ENCODE results near the gene C11orf58. TPM values are rescaled to one million over a fixed set of nuclear protein-coding genes. Genes with fewer than 3 reads are reported as not detected.
A peak's percentile ranks its signal among the peaks of the same experiment; 100 is the strongest.

The C11orf58 gene
- polyA plus RNA-seq, 1 donor from 2014 or later, result 226 TPM

GRCh38 chr11:16787035-16787742 lies 48.7 kb downstream of the C11orf58 start:
- H4K20me1 ChIP-seq (ENCODE audit: insufficient read depth), result no peaks in the 10 kb centered on the region

GRCh38 chr11:16788141-16789062 lies 50.0 kb downstream of the C11orf58 start:
- Histone ChIP-seq H3F3A (ENCODE audit: insufficient read depth, low read length, poor library complexity, severe bottlenecking) (no peaks in the 10 kb centered on the region), H4K20me1 (ENCODE audit: insufficient read depth) (no peaks in the 10 kb centered on the region), H3K9ac (ENCODE audit: low read length) (no peak overlapping the region), H3K27me3 (ENCODE audit: insufficient read depth, low read depth, low read length) (no peaks in the 10 kb centered on the region), H3K79me2 (replicated peaks; ENCODE audit: insufficient read depth, low read length) (no peaks in the 10 kb centered on the region), H2AFZ (ENCODE audit: low read depth, low read length) (no peak overlapping the region), H3K9me2 (ENCODE audit: insufficient read depth, low read length) (no peaks in the 10 kb centered on the region), H3K4me3 (ENCODE audit: low read length) (no peak overlapping the region), H3K36me3 (ENCODE audit: insufficient read depth, low read length) (peaks cover 4% of the 10 kb centered on the region), H3K27ac (ENCODE audit: low read length) (no peak overlapping the region), H3K4me2 (ENCODE audit: low read length) (no peak overlapping the region), H3K9me3 (ENCODE audit: low read length) (no peaks in the 10 kb centered on the region)
- TF ChIP-seq POLR2AphosphoS5 (IDR thresholded peaks at IDR 0.05) (no peak), EP300 (conservative IDR thresholded peaks at IDR 0.05; ENCODE audit: poor library complexity, severe bottlenecking) (no peak), CTCF (IDR thresholded peaks at IDR 0.05; ENCODE audit: poor library complexity, severe bottlenecking) (peak; percentile 89), EZH2 (IDR thresholded peaks at IDR 0.05; ENCODE audit: borderline replicate concordance, insufficient read depth, low read length, poor library complexity, severe bottlenecking) (no peak), SMC3 (conservative IDR thresholded peaks at IDR 0.05; ENCODE audit: poor library complexity) (peak; percentile 79), TAF1 (IDR thresholded peaks at IDR 0.05; ENCODE audit: low read depth) (no peak), MXI1 (conservative IDR thresholded peaks at IDR 0.05; ENCODE audit: poor library complexity, severe bottlenecking) (no peak), REST (IDR thresholded peaks at IDR 0.05; ENCODE audit: borderline replicate concordance) (no peak), RAD21 (conservative IDR thresholded peaks at IDR 0.05) (peak; percentile 79)

More at GRCh38 chr11:16787035-16787742, 48.7 kb downstream of the C11orf58 start:
- Histone ChIP-seq H3K9ac (ENCODE audit: low read length) (no peak overlapping the region), H2AFZ (ENCODE audit: low read depth, low read length) (no peak overlapping the region), H3K4me3 (ENCODE audit: low read length) (no peak overlapping the region), H3K36me3 (ENCODE audit: insufficient read depth, low read length) (peaks cover 14% of the 10 kb centered on the region), H3K4me2 (ENCODE audit: low read length) (no peak overlapping the region), H3F3A (ENCODE audit: insufficient read depth, low read length, poor library complexity, severe bottlenecking) (no peaks in the 10 kb centered on the region), H3K27ac (ENCODE audit: low read length) (no peak overlapping the region), H3K9me2 (ENCODE audit: insufficient read depth, low read length) (no peaks in the 10 kb centered on the region), H3K9me3 (ENCODE audit: low read length) (no peaks in the 10 kb centered on the region), H3K27me3 (ENCODE audit: insufficient read depth, low read depth, low read length) (no peaks in the 10 kb centered on the region), H3K79me2 (replicated peaks; ENCODE audit: insufficient read depth, low read length) (no peaks in the 10 kb centered on the region)
- TF ChIP-seq SMC3 (conservative IDR thresholded peaks at IDR 0.05; ENCODE audit: poor library complexity) (no peak), REST (IDR thresholded peaks at IDR 0.05; ENCODE audit: borderline replicate concordance) (no peak), EP300 (conservative IDR thresholded peaks at IDR 0.05; ENCODE audit: poor library complexity, severe bottlenecking) (no peak), MXI1 (conservative IDR thresholded peaks at IDR 0.05; ENCODE audit: poor library complexity, severe bottlenecking) (no peak), EZH2 (IDR thresholded peaks at IDR 0.05; ENCODE audit: borderline replicate concordance, insufficient read depth, low read length, poor library complexity, severe bottlenecking) (no peak), TAF1 (IDR thresholded peaks at IDR 0.05; ENCODE audit: low read depth) (no peak)
